Measurements from ENCODE around the gene CA12.
A peak's percentile ranks its signal among the peaks of the same experiment; 100 is the strongest.

Gene CA12

GRCh38 chr15:63299943-63300575, 81.6 kb downstream of the CA12 start:
- no peak for DNase-seq

GRCh38 chr15:63296195-63296594, 85.5 kb downstream of the CA12 start:
- DNase-seq, result no peak

DNA sequence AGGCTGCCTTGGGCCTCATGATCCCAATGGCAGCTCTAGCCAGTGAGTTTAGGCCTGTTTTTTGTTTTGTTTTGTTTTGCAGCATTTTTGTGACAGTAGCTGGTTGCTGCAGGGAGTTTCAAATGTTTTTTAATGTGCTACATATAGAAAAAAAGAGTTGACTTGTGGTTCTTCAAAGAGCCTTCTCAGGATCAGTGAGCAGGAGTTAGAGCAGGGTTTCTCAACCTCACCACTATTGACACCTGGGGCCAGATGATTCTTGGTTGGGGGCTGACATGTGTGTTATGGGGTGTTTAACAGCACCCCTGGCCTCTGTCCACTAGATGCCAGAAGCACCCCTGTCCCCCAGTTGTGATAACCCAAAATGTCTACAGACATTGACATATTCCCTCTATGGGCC, 86.3 kb downstream of the CA12 start:
- no peak for DNase-seq

DNA sequence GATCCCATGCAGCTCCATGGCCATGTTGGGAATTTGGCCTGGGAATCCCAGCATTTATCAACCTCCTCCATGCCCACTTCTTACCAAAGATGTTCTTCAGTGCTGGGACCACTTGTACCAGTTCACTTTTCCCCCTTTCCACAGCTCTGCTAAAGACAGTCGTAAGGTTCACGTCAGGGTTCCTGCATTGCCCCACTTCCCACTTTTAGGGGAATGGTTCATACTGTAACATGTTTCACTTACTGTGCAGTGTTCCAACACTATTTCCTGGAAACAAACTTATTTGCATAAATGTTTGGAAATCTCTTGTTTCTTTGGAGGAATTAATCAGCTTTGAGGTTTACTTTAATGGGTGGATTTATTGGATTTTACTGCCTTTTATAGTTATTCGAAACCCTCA, 87.3 kb downstream of the CA12 start:
- no peak for DNase-seq

- peak; percentile 53 for DNase-seq
Measured at GRCh38 chr15:63292771-63293170, 88.9 kb downstream of the CA12 start.

GRCh38 chr15:63292241-63292640, 89.4 kb downstream of the CA12 start:
- no peak for DNase-seq

DNA sequence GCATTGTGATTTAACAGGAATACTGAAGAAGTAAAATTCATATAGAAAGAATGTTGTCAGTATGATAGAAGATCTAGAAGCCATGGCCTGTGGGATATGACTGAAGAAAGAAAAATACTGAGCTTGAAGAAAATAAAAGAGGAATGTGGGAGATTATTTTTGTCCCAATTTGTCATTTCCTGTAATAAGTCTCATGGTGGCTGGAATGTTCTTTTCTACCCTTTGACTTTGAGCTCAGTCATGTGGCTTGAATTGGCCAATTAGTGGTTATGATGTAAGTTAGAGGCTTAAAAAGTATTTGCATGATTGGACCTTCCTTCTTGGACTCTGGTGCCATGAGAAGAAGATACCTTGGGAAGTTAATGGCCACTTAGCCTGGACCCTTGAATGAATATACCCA, 90.1 kb downstream of the CA12 start:
- DNase-seq, result peak; percentile 94

- DNase-seq, result peak; percentile 67
Measured at GRCh38 chr15:63288778-63289378, 92.8 kb downstream of the CA12 start.

DNA sequence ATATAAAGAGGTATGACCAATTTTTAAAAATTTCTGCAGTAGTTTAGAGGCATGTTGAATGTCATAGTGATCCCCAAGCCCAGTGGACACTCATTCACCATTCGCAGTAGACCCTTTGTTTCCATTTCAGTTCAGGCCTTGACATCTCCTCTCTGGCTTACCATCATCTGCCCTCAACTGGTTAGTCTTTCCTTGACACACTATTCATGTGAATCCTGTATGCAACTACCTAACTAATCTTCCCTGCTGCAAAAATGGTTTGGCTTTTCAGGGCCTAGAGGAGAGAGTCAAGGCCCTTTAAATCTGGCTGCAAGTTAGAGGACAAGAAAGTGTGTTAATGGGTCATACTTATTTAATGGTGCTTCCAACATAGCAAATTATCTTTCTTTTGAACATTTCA, 93.3 kb downstream of the CA12 start:
- no peak for DNase-seq

GRCh38 chr15:63287109-63287508, 94.5 kb downstream of the CA12 start:
- peak; percentile 25 for DNase-seq

DNA sequence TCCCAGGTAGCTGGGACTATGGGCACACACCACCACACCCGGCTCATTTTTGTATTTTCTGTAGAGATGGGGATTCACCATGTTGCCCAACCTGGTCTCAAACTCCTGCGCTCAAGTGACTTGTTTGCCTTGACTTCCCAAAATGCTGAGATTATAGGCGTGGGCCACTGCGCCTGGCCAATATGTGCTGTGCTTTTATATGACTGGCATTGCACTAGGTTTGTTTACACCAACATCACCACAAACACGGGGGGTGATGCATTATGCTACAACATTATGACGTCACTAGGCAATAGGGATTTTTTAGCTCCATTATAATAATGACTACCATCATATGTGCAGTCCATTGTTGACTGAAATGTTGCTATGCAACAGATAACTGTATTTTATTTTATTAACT, 97.3 kb downstream of the CA12 start:
- DNase-seq, result no peak

DNA sequence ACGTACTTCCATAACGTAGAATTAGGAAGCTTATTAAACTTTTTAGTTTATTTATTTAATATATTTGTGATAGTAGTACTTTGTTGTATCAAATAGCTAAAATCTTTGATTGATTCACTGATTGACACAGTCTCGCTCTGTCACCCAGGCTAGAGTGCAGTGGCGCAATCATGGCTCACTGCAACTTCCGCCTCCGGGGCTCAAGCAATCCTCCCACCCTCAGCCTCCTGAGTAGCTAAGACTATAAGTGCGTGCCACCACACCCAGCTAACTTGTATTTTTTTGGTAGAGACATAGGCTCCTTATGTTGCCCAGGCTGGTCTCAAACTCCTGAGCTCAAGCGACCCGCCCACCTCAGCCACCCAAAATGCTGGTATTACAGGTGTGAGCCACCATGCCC, 98.5 kb downstream of the CA12 start:
- DNase-seq, result no peak

- no peak for DNase-seq
Measured at GRCh38 chr15:63277893-63278456, 103.7 kb downstream of the CA12 start.

- DNase-seq, result peak; percentile 72
Measured at GRCh38 chr15:63277038-63277892, 104.4 kb downstream of the CA12 start, which contains the start of gene APH1B. Gene APH1B, plus strand, starts transcription at chr15:63277605. Its CDS starts 19 bp downstream, at chr15:63277624.

GRCh38 chr15:63276342-63277037, 105.2 kb downstream of the CA12 start:
- DNase-seq, result no peak

DNA sequence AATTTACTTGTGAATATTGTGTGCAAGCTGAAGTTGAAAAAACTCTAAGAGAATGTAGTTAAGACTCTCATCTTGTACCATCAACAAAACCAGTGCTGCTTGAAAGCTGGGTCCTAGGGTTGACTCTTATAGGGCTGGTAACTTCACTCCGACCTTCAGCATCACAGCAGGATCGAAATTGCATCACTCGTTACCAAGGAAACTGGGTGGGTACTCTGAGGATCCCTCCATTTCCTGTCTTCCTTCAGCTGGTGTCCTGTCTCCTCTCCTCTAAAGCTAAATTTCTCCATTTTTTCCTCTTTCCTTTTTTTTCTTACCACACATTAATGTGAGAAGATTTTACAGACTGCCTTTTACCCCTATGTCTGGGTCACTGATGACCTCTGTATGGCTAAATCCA, 107.2 kb downstream of the CA12 start:
- no peak for DNase-seq

All from fibroblast of upper back skin (primary cell).